Activated CD4-positive, alpha-beta memory T cell treated with anti-CD3 and anti-CD28 coated beads, Interleukin-2, amount 10 ng/mL, durations not matched to agents 7 days and 5 days (primary cell): Measurements from ENCODE around the gene GBA2. TPM values are rescaled to one million over a fixed set of nuclear protein-coding genes. Genes with fewer than 3 reads are reported as not detected.

Experiments
- CTCF ChIA-PET: fragments of 350-600 bp; sonication (Branson Sonifier 250); formaldehyde crosslinking; loops from one replicate; lab custom pipeline; 2021; ENCODE audit warnings: antibody characterized with exemption, inconsistent platforms; lab: Charles Lee
- POLR2A ChIA-PET: fragments of 350-600 bp; sonication (Branson Sonifier 250); formaldehyde crosslinking; loops from one replicate; lab custom pipeline; 2021; ENCODE audit warnings: antibody characterized with exemption; lab: Charles Lee
- DNase-seq: peaks from one replicate; pipeline ENCODE4 v3.0.0-alpha.2; 2020
- H3K27ac Mint-ChIP-seq: one replicate; pipeline ENCODE4 v1.8.0; 2021; ENCODE audit warnings: mild to moderate bottlenecking, mixed read lengths
- H3K27me3 Mint-ChIP-seq: one replicate; pipeline ENCODE4 v1.8.0; 2021; ENCODE audit warnings: mixed read lengths
- H3K36me3 Mint-ChIP-seq: one replicate; pipeline ENCODE4 v1.8.0; 2021; ENCODE audit warnings: low read depth, mixed read lengths
- H3K4me1 Mint-ChIP-seq: one replicate; pipeline ENCODE4 v1.8.0; 2021; ENCODE audit warnings: mixed read lengths
- H3K4me3 Mint-ChIP-seq: one replicate; pipeline ENCODE4 v1.8.0; 2021; ENCODE audit warnings: mild to moderate bottlenecking, mixed read lengths
- H3K9me3 Mint-ChIP-seq: one replicate; pipeline ENCODE4 v1.8.0; 2021; ENCODE audit warnings: mixed read lengths
- total RNA-seq, 2 experiments: library from RNA; stranded (reverse); gene quantifications; one replicate each; pipeline ENCODE4 v1.2.3, GENCODE V29; 2021

Gene GBA2
- total RNA-seq, 2 experiments from 2014 or later, result 45.8 to 49.1 TPM

GRCh38 chr9:35734096-35734495 is 14.9 kb downstream of the GBA2 start:
- Mint-ChIP-seq H3K4me3 (no peak overlapping the region), H3K27me3 (no peaks in the 10 kb centered on the region), H3K4me1 (peaks cover 23% of the 10 kb centered on the region), H3K36me3 (peaks cover 52% of the 10 kb centered on the region), H3K27ac (peak overlapping the region; percentile 11), H3K9me3 (no peaks in the 10 kb centered on the region)
- ChIA-PET POLR2A (interaction anchor here (2.9 kb wide), 1 partner anchor 14 kb away, joined by 21 read pairs; the partner anchor contains the start of genes GBA2 and RGP1), CTCF (interaction anchor here (1.0 to 5.9 kb wide), 6 partner anchors 14 to 131 kb away, joined by 3 to 98 read pairs (median 6); partner anchors contain the start of genes CCDC107, GBA2, RGP1 and RMRP)
- DNase-seq, result no peak

- Mint-ChIP-seq H3K4me1 (peaks cover 23% of the 10 kb centered on the region), H3K27me3 (no peaks in the 10 kb centered on the region), H3K27ac (peak overlapping the region; percentile 89)
Measured at GRCh38 chr9:35732800-35733541, 16.1 kb downstream of the GBA2 start.

GRCh38 chr9:35732185-35732799 is 16.7 kb downstream of the GBA2 start, which contains the start of the genes CREB3 and TLN1:
Gene CREB3, plus strand, starts transcription at chr9:35732666. Its CDS starts 107 bp downstream, at chr9:35732773.
Gene TLN1, minus strand, starts transcription at chr9:35732195. Its CDS starts 6,501 bp downstream, at chr9:35725694.
- Mint-ChIP-seq H3K27me3 (no peaks in the 10 kb centered on the region), H3K9me3 (no peaks in the 10 kb centered on the region), H3K4me3 (no peak within 1 kb of the TSS), H3K27ac (peak within 1 kb of the TSS; percentile 89), H3K4me1 (peaks cover 23% of the 10 kb centered on the region), H3K36me3 (peaks cover 37% of the 10 kb centered on the region)
- DNase-seq, result peak; percentile 99
- POLR2A ChIA-PET, result interaction anchor here (0.8 to 7.6 kb wide), 22 partner anchors 9 to 629 kb away, joined by 3 to 147 read pairs (median 6); partner anchors contain the start of genes ARHGEF39, CCDC107, GBA2 and GNE
- CTCF ChIA-PET, result interaction anchor here (0.6 to 8.0 kb wide), 17 partner anchors 12 to 661 kb away, joined by 3 to 95 read pairs (median 4); partner anchors contain the start of genes ARHGEF39, CCDC107, GBA2 and RGP1

More at GRCh38 chr9:35732800-35733541, 16.1 kb downstream of the GBA2 start:
- no peak overlapping the region for H3K4me3 Mint-ChIP-seq
- peaks cover 41% of the 10 kb centered on the region for H3K36me3 Mint-ChIP-seq
- H3K9me3 Mint-ChIP-seq, result no peaks in the 10 kb centered on the region
- POLR2A ChIA-PET, result interaction anchor here (0.8 to 7.6 kb wide), 18 partner anchors 9 to 630 kb away, joined by 3 to 147 read pairs (median 8); partner anchors contain the start of genes ARHGEF39, CCDC107, GBA2 and HINT2
- CTCF ChIA-PET, result interaction anchor here (0.7 to 8.0 kb wide), 12 partner anchors 12 to 661 kb away, joined by 3 to 95 read pairs (median 4); partner anchors contain the start of genes ARHGEF39, CCDC107, GBA2 and RGP1
- no peak for DNase-seq

- POLR2A ChIA-PET, result interaction anchor here (0.6 to 7.6 kb wide), 25 partner anchors 10 to 628 kb away, joined by 3 to 147 read pairs (median 6); partner anchors contain the start of genes ARHGEF39, CCDC107, GBA2 and GNE
- CTCF ChIA-PET, result interaction anchor here (0.6 to 8.0 kb wide), 18 partner anchors 11 to 635 kb away, joined by 3 to 95 read pairs (median 5); partner anchors contain the start of genes ARHGEF39, CCDC107, GBA2 and RGP1
- Mint-ChIP-seq H3K27ac (peak overlapping the region; percentile 89), H3K36me3 (peaks cover 41% of the 10 kb centered on the region), H3K27me3 (no peaks in the 10 kb centered on the region), H3K9me3 (no peaks in the 10 kb centered on the region), H3K4me3 (no peak overlapping the region), H3K4me1 (peaks cover 23% of the 10 kb centered on the region)
- DNase-seq, result no peak
Measured at GRCh38 chr9:35731415-35732184, 17.4 kb downstream of the GBA2 start.

- POLR2A ChIA-PET, result interaction anchor here (1.2 to 7.6 kb wide), 10 partner anchors 9 to 126 kb away, joined by 4 to 147 read pairs (median 8); partner anchors contain the start of genes ARHGEF39, CCDC107, GBA2 and HINT2
- Mint-ChIP-seq H3K27ac (no peak overlapping the region), H3K9me3 (no peaks in the 10 kb centered on the region), H3K4me1 (peaks cover 17% of the 10 kb centered on the region), H3K36me3 (peaks cover 39% of the 10 kb centered on the region), H3K27me3 (no peaks in the 10 kb centered on the region), H3K4me3 (no peak overlapping the region)
- CTCF ChIA-PET, result interaction anchor here (0.7 to 8.0 kb wide), 9 partner anchors 10 to 152 kb away, joined by 3 to 95 read pairs (median 20); partner anchors contain the start of genes ARHGEF39, CCDC107, GBA2 and RGP1
- no peak for DNase-seq
Measured at GRCh38 chr9:35730486-35730854, 18.6 kb downstream of the GBA2 start.

GRCh38 chr9:35729700-35730485 is 19.1 kb downstream of the GBA2 start:
- ChIA-PET CTCF (interaction anchor here (0.6 to 8.0 kb wide), 13 partner anchors 9 to 616 kb away, joined by 3 to 95 read pairs (median 16); partner anchors contain the start of genes ARHGEF39, CCDC107, GBA2 and RGP1), POLR2A (interaction anchor here (0.6 to 7.6 kb wide), 9 partner anchors 9 to 160 kb away, joined by 3 to 147 read pairs (median 5); partner anchors contain the start of genes ARHGEF39, CCDC107, GBA2 and HINT2)
- no peaks in the 10 kb centered on the region for H3K27me3 Mint-ChIP-seq
- no peak overlapping the region for H3K27ac Mint-ChIP-seq
- DNase-seq, result peak; percentile 54
- no peak overlapping the region for H3K4me3 Mint-ChIP-seq
- H3K9me3 Mint-ChIP-seq, result no peaks in the 10 kb centered on the region
- H3K4me1 Mint-ChIP-seq, result peaks cover 14% of the 10 kb centered on the region
- peaks cover 39% of the 10 kb centered on the region for H3K36me3 Mint-ChIP-seq

- no peak for DNase-seq
Measured at GRCh38 chr9:35729101-35729500, 19.9 kb downstream of the GBA2 start.

GRCh38 chr9:35728041-35728971 is 20.7 kb downstream of the GBA2 start:
- no peak overlapping the region for H3K27ac Mint-ChIP-seq
- H3K27me3 Mint-ChIP-seq, result no peaks in the 10 kb centered on the region

More at GRCh38 chr9:35729101-35729500, 19.9 kb downstream of the GBA2 start:
- H3K27me3 Mint-ChIP-seq, result no peaks in the 10 kb centered on the region
- H3K36me3 Mint-ChIP-seq, result peaks cover 45% of the 10 kb centered on the region
- no peaks in the 10 kb centered on the region for H3K9me3 Mint-ChIP-seq
- POLR2A ChIA-PET, result interaction anchor here (0.6 to 7.6 kb wide), 8 partner anchors 18 to 159 kb away, joined by 3 to 147 read pairs (median 4); partner anchors contain the start of genes ARHGEF39, CCDC107, GBA2 and HINT2
- no peak overlapping the region for H3K4me3 Mint-ChIP-seq
- peaks cover 11% of the 10 kb centered on the region for H3K4me1 Mint-ChIP-seq
- CTCF ChIA-PET, result interaction anchor here (0.6 to 8.0 kb wide), 13 partner anchors 15 to 615 kb away, joined by 3 to 95 read pairs (median 5); partner anchors contain the start of genes ARHGEF39, CCDC107, GBA2 and RGP1
- H3K27ac Mint-ChIP-seq, result no peak overlapping the region

GRCh38 chr9:35727676-35728040 is 21.4 kb downstream of the GBA2 start:
- ChIA-PET POLR2A (interaction anchor here (0.8 to 7.6 kb wide), 8 partner anchors 13 to 111 kb away, joined by 3 to 147 read pairs (median 8); partner anchors contain the start of genes ARHGEF39, CCDC107, GBA2 and RGP1), CTCF (interaction anchor here (0.9 to 8.0 kb wide), 18 partner anchors 9 to 1081 kb away, joined by 3 to 95 read pairs (median 5); partner anchors contain the start of genes ARHGEF39, CCDC107, GALT and GBA2)
- H3K4me3 Mint-ChIP-seq, result no peak overlapping the region
- no peaks in the 10 kb centered on the region for H3K4me1 Mint-ChIP-seq
- H3K27me3 Mint-ChIP-seq, result no peaks in the 10 kb centered on the region
- peaks cover 54% of the 10 kb centered on the region for H3K36me3 Mint-ChIP-seq
- DNase-seq, result no peak
- H3K9me3 Mint-ChIP-seq, result no peaks in the 10 kb centered on the region
- H3K27ac Mint-ChIP-seq, result no peak overlapping the region

More at GRCh38 chr9:35728041-35728971, 20.7 kb downstream of the GBA2 start:
- Mint-ChIP-seq H3K9me3 (no peaks in the 10 kb centered on the region), H3K4me1 (peaks cover 5% of the 10 kb centered on the region), H3K4me3 (no peak overlapping the region), H3K36me3 (peaks cover 50% of the 10 kb centered on the region)
- DNase-seq, result peak; percentile 66
- POLR2A ChIA-PET, result interaction anchor here (0.6 to 7.6 kb wide), 10 partner anchors 14 to 158 kb away, joined by 3 to 147 read pairs (median 4); partner anchors contain the start of genes ARHGEF39, CCDC107, GBA2 and HINT2
- CTCF ChIA-PET, result interaction anchor here (0.7 to 8.0 kb wide), 16 partner anchors 13 to 154 kb away, joined by 3 to 95 read pairs (median 5); partner anchors contain the start of genes ARHGEF39, CCDC107, GBA2 and RGP1
